Measurements from ENCODE around the gene RDH5. TPM values are rescaled to one million over a fixed set of nuclear protein-coding genes. Genes with fewer than 3 reads are reported as not detected.

Gene RDH5
- total and polyA plus RNA-seq, 2 of the 13 experiments (the other 11 are each of a cell fraction or from before 2014, with no cell fraction given) = 2.6 to 5.7 TPM

GRCh38 chr12:55736780-55737580 is 16.8 kb downstream of the RDH5 start (continued):
- TF ChIP-seq, protein P1, sequence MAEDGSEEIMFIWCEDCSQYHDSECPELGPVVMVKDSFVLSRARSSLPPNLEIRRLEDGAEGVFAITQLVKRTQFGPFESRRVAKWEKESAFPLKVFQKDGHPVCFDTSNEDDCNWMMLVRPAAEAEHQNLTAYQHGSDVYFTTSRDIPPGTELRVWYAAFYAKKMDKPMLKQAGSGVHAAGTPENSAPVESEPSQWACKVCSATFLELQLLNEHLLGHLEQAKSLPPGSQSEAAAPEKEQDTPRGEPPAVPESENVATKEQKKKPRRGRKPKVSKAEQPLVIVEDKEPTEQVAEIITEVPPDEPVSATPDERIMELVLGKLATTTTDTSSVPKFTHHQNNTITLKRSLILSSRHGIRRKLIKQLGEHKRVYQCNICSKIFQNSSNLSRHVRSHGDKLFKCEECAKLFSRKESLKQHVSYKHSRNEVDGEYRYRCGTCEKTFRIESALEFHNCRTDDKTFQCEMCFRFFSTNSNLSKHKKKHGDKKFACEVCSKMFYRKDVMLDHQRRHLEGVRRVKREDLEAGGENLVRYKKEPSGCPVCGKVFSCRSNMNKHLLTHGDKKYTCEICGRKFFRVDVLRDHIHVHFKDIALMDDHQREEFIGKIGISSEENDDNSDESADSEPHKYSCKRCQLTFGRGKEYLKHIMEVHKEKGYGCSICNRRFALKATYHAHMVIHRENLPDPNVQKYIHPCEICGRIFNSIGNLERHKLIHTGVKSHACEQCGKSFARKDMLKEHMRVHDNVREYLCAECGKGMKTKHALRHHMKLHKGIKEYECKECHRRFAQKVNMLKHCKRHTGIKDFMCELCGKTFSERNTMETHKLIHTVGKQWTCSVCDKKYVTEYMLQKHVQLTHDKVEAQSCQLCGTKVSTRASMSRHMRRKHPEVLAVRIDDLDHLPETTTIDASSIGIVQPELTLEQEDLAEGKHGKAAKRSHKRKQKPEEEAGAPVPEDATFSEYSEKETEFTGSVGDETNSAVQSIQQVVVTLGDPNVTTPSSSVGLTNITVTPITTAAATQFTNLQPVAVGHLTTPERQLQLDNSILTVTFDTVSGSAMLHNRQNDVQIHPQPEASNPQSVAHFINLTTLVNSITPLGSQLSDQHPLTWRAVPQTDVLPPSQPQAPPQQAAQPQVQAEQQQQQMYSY (CRISPR knock-in tag; IDR thresholded peaks at IDR 0.05) = no peak
- peak; percentile 33; the same call in 1 of the 2 replicates for TF ChIP-seq ZBTB7B (CRISPR knock-in tag; IDR thresholded peaks at IDR 0.05)
- TF ChIP-seq, protein P2, sequence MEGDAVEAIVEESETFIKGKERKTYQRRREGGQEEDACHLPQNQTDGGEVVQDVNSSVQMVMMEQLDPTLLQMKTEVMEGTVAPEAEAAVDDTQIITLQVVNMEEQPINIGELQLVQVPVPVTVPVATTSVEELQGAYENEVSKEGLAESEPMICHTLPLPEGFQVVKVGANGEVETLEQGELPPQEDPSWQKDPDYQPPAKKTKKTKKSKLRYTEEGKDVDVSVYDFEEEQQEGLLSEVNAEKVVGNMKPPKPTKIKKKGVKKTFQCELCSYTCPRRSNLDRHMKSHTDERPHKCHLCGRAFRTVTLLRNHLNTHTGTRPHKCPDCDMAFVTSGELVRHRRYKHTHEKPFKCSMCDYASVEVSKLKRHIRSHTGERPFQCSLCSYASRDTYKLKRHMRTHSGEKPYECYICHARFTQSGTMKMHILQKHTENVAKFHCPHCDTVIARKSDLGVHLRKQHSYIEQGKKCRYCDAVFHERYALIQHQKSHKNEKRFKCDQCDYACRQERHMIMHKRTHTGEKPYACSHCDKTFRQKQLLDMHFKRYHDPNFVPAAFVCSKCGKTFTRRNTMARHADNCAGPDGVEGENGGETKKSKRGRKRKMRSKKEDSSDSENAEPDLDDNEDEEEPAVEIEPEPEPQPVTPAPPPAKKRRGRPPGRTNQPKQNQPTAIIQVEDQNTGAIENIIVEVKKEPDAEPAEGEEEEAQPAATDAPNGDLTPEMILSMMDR (CRISPR knock-in tag; IDR thresholded peaks at IDR 0.05) = peak; percentile 95
- no peak for TF ChIP-seq ZC3H13 (CRISPR knock-in tag; IDR thresholded peaks at IDR 0.05)
- TF ChIP-seq, protein P3, sequence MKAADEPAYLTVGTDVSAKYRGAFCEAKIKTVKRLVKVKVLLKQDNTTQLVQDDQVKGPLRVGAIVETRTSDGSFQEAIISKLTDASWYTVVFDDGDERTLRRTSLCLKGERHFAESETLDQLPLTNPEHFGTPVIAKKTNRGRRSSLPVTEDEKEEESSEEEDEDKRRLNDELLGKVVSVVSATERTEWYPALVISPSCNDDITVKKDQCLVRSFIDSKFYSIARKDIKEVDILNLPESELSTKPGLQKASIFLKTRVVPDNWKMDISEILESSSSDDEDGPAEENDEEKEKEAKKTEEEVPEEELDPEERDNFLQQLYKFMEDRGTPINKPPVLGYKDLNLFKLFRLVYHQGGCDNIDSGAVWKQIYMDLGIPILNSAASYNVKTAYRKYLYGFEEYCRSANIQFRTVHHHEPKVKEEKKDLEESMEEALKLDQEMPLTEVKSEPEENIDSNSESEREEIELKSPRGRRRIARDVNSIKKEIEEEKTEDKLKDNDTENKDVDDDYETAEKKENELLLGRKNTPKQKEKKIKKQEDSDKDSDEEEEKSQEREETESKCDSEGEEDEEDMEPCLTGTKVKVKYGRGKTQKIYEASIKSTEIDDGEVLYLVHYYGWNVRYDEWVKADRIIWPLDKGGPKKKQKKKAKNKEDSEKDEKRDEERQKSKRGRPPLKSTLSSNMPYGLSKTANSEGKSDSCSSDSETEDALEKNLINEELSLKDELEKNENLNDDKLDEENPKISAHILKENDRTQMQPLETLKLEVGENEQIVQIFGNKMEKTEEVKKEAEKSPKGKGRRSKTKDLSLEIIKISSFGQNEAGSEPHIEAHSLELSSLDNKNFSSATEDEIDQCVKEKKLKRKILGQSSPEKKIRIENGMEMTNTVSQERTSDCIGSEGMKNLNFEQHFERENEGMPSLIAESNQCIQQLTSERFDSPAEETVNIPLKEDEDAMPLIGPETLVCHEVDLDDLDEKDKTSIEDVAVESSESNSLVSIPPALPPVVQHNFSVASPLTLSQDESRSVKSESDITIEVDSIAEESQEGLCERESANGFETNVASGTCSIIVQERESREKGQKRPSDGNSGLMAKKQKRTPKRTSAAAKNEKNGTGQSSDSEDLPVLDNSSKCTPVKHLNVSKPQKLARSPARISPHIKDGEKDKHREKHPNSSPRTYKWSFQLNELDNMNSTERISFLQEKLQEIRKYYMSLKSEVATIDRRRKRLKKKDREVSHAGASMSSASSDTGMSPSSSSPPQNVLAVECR (CRISPR knock-in tag; IDR thresholded peaks at IDR 0.05; ENCODE audit: borderline replicate concordance) = peak; percentile 34; the same call in 1 of the 2 replicates
- TF ChIP-seq ESRRA (CRISPR knock-in tag; IDR thresholded peaks at IDR 0.05; ENCODE audit: low read depth) = 0 out of 2 replicates have a peak, but pooled peaks have one; percentile 29
- peak; percentile 64; the same call in 1 of the 2 replicates for TF ChIP-seq ZNF614 (CRISPR knock-in tag; IDR thresholded peaks at IDR 0.05; ENCODE audit: borderline replicate concordance)
- TF ChIP-seq ZNF337 (CRISPR knock-in tag; IDR thresholded peaks at IDR 0.05; ENCODE audit: borderline replicate concordance, low read depth) = no peak
- 0 out of 2 replicates have a peak, but pooled peaks have one; percentile 29 for TF ChIP-seq GTF3A (CRISPR knock-in tag; conservative IDR thresholded peaks at IDR 0.05)
- TF ChIP-seq SP4 (CRISPR knock-in tag; IDR thresholded peaks at IDR 0.05) = 0 out of 2 replicates have a peak, but pooled peaks have one; percentile 44
- peak; percentile 42 for TF ChIP-seq ETV5 (CRISPR knock-in tag; IDR thresholded peaks at IDR 0.05; ENCODE audit: borderline replicate concordance)
- 0 out of 2 replicates have a peak, but pooled peaks have one; percentile 35 for TF ChIP-seq ZNF598 (CRISPR knock-in tag; IDR thresholded peaks at IDR 0.05; ENCODE audit: borderline replicate concordance)
- no peak for TF ChIP-seq ZNF3 (CRISPR knock-in tag; IDR thresholded peaks at IDR 0.05)
- no peak for TF ChIP-seq ZNF709 (CRISPR knock-in tag; IDR thresholded peaks at IDR 0.05)
- no peak for TF ChIP-seq ZNF10 (CRISPR knock-in tag; IDR thresholded peaks at IDR 0.05; ENCODE audit: borderline replicate concordance, low read depth)
- TF ChIP-seq NONO (IDR thresholded peaks at IDR 0.05) = no peak
- peak; percentile 73 for TF ChIP-seq NONO (CRISPR knock-in tag; conservative IDR thresholded peaks at IDR 0.05)
- TF ChIP-seq NCOA2 (CRISPR knock-in tag; IDR thresholded peaks at IDR 0.05) = 0 out of 2 replicates have a peak, but pooled peaks have one; percentile 12
- peak; percentile 37; the same call in 1 of the 3 replicates for TF ChIP-seq MXI1 (IDR thresholded peaks at IDR 0.05; ENCODE audit: borderline replicate concordance, low read depth, low read length)
- peak; percentile 43; the same call in 1 of the 2 replicates for TF ChIP-seq IRF2 (CRISPR knock-in tag; IDR thresholded peaks at IDR 0.05)
